ENCODE results near the gene TMEM179B. TPM values are rescaled to one million over a fixed set of nuclear protein-coding genes. Genes with fewer than 3 reads are reported as not detected.
"Not testable (repeated sequence)": the region's sequence is repeated elsewhere in the genome, so short reads cannot be mapped to it uniquely, and the experiment has no call there.

Gene TMEM179B
- total RNA-seq, 6 experiments from 2014 or later: 23.9 to 47.6 (median 29.1) TPM

GRCh38 chr11:62757846-62758788, 29.1 kb upstream of the TMEM179B start:
- WGBS (ENCODE audit: insufficient coverage, low coverage, low lambda C conversion rate, missing lambda C conversion rate): 74% methylated on average over 9 of the region's 9 CpGs
- intact Hi-C loops (cut with DNase I): no loop called here
- H3K9me3 ChIP-seq: no peaks in the 10 kb centered on the region

DNA sequence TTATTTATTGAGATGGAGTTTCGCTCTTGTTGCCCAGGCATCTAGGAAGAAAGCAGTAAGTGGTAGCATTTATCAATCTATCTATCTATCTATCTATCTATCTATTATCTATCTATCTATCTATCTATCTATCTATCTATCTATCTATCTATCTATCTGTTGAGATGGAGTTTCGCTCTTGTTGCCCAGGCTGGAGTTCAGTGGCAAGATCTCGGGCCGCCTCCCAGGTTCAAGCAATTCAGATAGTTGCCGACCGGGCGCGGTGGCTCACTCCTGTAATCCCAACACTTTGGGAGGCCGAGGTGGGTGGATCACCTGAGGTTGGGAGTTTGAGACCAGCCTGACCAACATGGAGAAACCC, 26.4 kb upstream of the TMEM179B start:
- H3K4me1 ChIP-seq: peaks cover 0 to 11% (median 5%) of the 10 kb centered on the region in 4 donors
- WGBS (ENCODE audit: insufficient coverage, low coverage, low lambda C conversion rate, missing lambda C conversion rate): 30% methylated on average over 7 of the region's 9 CpGs
- ATAC-seq; DNase-seq; H3K9me3 ChIP-seq; H3K27me3 ChIP-seq; intact Hi-C loops (cut with DNase I); H3K36me3 ChIP-seq: not testable (repeated sequence)
- peak overlapping the region; percentile 86 to 94 (median 86) for H3K4me3 ChIP-seq
- H3K27ac ChIP-seq: peak overlapping the region in 1 of 3 donors; percentile 41

More at GRCh38 chr11:62757846-62758788, 29.1 kb upstream of the TMEM179B start:
- ATAC-seq (no peak), DNase-seq (no peak)
- Histone ChIP-seq H3K4me3 (no peak overlapping the region), H3K4me1 (peaks cover 0 to 18% (median 5%) of the 10 kb centered on the region in 4 donors), H3K36me3 (no peaks in the 10 kb centered on the region), H3K27ac (no peak overlapping the region), H3K27me3 (no peaks in the 10 kb centered on the region)
- TF ChIP-seq CTCF (IDR thresholded peaks at IDR 0.05) (no peak), POLR2A (IDR thresholded peaks at IDR 0.05) (no peak)

- H3K4me1 ChIP-seq: peaks cover 0 to 20% (median 7%) of the 10 kb centered on the region in 4 donors
- WGBS (ENCODE audit: insufficient coverage, low coverage, low lambda C conversion rate, missing lambda C conversion rate): 0% methylated on average over 18 of the region's 18 CpGs
- peak overlapping the region; percentile 85 to 96 (median 93) for H3K27ac ChIP-seq
- peak overlapping the region; percentile 76 to 82 (median 80) for H3K4me3 ChIP-seq
- intact Hi-C loops (cut with DNase I): no loop called here
- H3K9me3 ChIP-seq: no peaks in the 10 kb centered on the region
- no peaks in the 10 kb centered on the region for H3K27me3 ChIP-seq
- ATAC-seq: peak; percentile 17 to 42 (median 32)
- TF ChIP-seq POLR2A (IDR thresholded peaks at IDR 0.05) (no peak), CTCF (IDR thresholded peaks at IDR 0.05) (no peak)
- peak in 1 of 3 donors; percentile 54 for DNase-seq
- H3K36me3 ChIP-seq: peaks cover 0 to 23% (median 7%) of the 10 kb centered on the region in 4 donors
These were observed 16.4 kb upstream of the TMEM179B start for GRCh38 chr11:62770778-62771143.

DNA sequence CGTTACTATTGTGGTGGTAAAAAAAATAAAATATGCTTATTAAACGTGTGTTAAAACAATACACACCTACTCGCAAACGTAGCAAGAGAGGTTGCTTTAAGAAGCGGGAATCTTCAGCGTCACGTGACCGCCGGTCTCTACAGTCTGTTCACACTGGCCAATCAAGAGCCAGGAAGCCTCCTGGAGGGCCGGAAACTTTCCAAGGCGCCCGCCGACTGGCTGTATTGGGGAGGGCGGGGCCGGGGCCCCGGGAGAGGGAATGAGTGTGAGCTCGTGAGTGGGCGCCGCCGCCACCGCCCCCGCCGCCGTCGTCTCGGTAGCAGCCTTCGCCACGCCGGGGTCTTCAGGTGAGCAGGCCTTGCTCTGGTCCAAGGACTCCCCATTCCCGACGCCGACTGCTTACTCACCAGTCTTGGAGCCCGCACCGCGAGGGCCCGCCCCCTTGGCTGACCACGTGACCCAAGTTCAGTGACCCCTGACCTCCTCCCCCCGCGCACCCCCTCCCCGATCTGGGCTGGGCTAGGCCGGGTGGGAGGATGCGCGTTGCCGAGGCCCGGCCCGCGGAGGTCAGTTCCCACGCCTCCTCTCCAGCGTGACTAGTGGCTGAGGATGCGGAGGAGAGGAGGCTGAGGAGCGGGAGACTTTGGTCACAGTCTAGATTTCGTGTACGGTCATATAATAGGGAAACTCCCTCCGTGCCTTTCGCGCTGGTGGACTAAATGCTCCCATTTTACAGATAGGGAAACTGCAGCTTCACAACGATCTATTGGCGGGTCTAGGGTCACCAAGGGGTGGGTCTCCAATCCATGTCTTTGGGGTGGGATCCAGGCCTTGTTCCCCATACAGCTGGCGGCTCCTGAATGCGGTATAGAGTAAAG, 15.8 kb upstream of the TMEM179B start, which contains the start of gene TAF6L:
Gene TAF6L (plus strand): TSS at position 253 of the 878 bp plus-strand sequence. CDS start 4,388 bp downstream, outside the sequence.
- ATAC-seq (peak; percentile 95 to 96 (median 96)), DNase-seq (peak; percentile 98 to 99 (median 98))
- Histone ChIP-seq H3K4me3 (peak within 1 kb of the TSS; percentile 76 to 82 (median 80)), H3K4me1 (peaks cover 0 to 20% (median 7%) of the 10 kb centered on the region in 4 donors), H3K9me3 (no peaks in the 10 kb centered on the region), H3K36me3 (peaks cover 0 to 23% (median 6%) of the 10 kb centered on the region in 4 donors), H3K27ac (peak within 1 kb of the TSS; percentile 85 to 96 (median 93)), H3K27me3 (no peaks in the 10 kb centered on the region)
- TF ChIP-seq POLR2A (IDR thresholded peaks at IDR 0.05) (peak; percentile 36), CTCF (IDR thresholded peaks at IDR 0.05) (no peak)
- intact Hi-C loops (cut with DNase I): no loop called here
- WGBS (ENCODE audit: insufficient coverage, low coverage, low lambda C conversion rate, missing lambda C conversion rate): 0% methylated on average over 31 of the region's 60 CpGs

Measured in right lobe of liver (tissue), 6 donors.